PC-9 (cell line): ENCODE measurements around the gene PCDHA11. TPM values are rescaled to one million over a fixed set of nuclear protein-coding genes. Genes with fewer than 3 reads are reported as not detected.
"Not testable (repeated sequence)": the region's sequence is repeated elsewhere in the genome, so short reads cannot be mapped to it uniquely, and the experiment has no call there.

ENCODE experiments used
- BruUV-seq: library from RNA; stranded (reverse); fragments of 400-500 nt; replicated peaks from 2 replicates; lab custom pipeline; 2021; lab: Mats Ljungman, UMichigan
- CTCF ChIA-PET: fragments of 300-600 bp; sonication (Branson Sonifier 250); formaldehyde crosslinking; loops from one replicate; lab custom pipeline; 2022; ENCODE audit warnings: antibody characterized with exemption; lab: Charles Lee
- POLR2A ChIA-PET: fragments of 300-600 bp; sonication (Branson Sonifier 250); formaldehyde crosslinking; loops from one replicate; lab custom pipeline; 2022; ENCODE audit warnings: antibody characterized with exemption; ENCODE audit not compliant: unreplicated experiment; lab: Charles Lee
- DNase-seq, 2 experiments: peaks; one replicate each; pipeline versions ENCODE4 v3.0.0 to v3.0.0-alpha.2; 2015 to 2022; ENCODE audit warnings: mixed read lengths in 1 of 2
- H2AFZ ChIP-seq: fragments of 200-600 bp; sonication (generic); 2 replicates; pipeline ENCODE4 v1.8.1; 2017; ENCODE audit warnings: antibody characterized with exemption
- H3F3A ChIP-seq: fragments of 200-600 bp; sonication (generic); 2 replicates; pipeline ENCODE4 v1.8.1; 2017; ENCODE audit warnings: antibody characterized with exemption, mild to moderate bottlenecking, low read depth; ENCODE audit not compliant: insufficient read depth
- H3K27ac ChIP-seq: fragments of 200-600 bp; sonication (generic); 2 replicates; pipeline ENCODE4 v1.6.1; 2016; ENCODE audit warnings: mixed run types
- H3K27me3 ChIP-seq: fragments of 200-600 bp; sonication (generic); 2 replicates; pipeline ENCODE4 v1.6.1; 2016; ENCODE audit warnings: low read depth, mixed run types; ENCODE audit not compliant: insufficient read depth
- H3K36me3 ChIP-seq: fragments of 200-600 bp; sonication (generic); 2 replicates; pipeline ENCODE4 v1.6.1; 2016; ENCODE audit warnings: low read depth, mixed run types
- H3K4me1 ChIP-seq: fragments of 200-600 bp; sonication (generic); replicated peaks from 2 replicates; pipeline ENCODE4 v1.6.1; 2016; ENCODE audit warnings: mixed run types; ENCODE audit not compliant: insufficient read depth
- H3K4me2 ChIP-seq: fragments of 200-600 bp; sonication (generic); 2 replicates; pipeline ENCODE4 v1.6.1; 2017; ENCODE audit warnings: mixed run types
- H3K4me3 ChIP-seq: fragments of 200-600 bp; sonication (generic); 2 replicates; pipeline ENCODE4 v1.6.1; 2016; ENCODE audit warnings: mixed run types
- H3K79me2 ChIP-seq: fragments of 200-600 bp; sonication (generic); 2 replicates; pipeline ENCODE4 v1.6.1; 2017; ENCODE audit warnings: low read depth, mixed run types
- H3K9me2 ChIP-seq: fragments of 200-600 bp; sonication (generic); 2 replicates; pipeline ENCODE4 v1.8.1; 2017; ENCODE audit warnings: mild to moderate bottlenecking; ENCODE audit not compliant: insufficient read depth
- H3K9me3 ChIP-seq: fragments of 200-600 bp; sonication (generic); 2 replicates; pipeline ENCODE4 v1.8.1; 2016; ENCODE audit warnings: low read depth; ENCODE audit not compliant: insufficient read depth
- H4K20me1 ChIP-seq: fragments of 200-600 bp; sonication (generic); 2 replicates; pipeline ENCODE4 v1.8.1; 2017; ENCODE audit not compliant: insufficient read depth
- EZH2 ChIP-seq: fragments of 200-600 bp; sonication (generic); IDR thresholded peaks from 2 replicates; pipeline ENCODE4 v1.8.0; 2017; ENCODE audit warnings: antibody characterized with exemption, low read depth
- intact Hi-C: fragments of 100-400 bp; cut with micrococcal nuclease; formaldehyde crosslinking; loops from one replicate; pipeline ENCODE4 v1.10.0; 2022; ENCODE audit not compliant: unreplicated experiment
- total RNA-seq: library from RNA; stranded (reverse); gene quantifications from 2 replicates; pipeline ENCODE4 v1.2.3, GENCODE V29; 2021
- TF ChIP-seq, protein P1 (sequence below): fragments of 200-600 bp; sonication (generic); conservative IDR thresholded peaks from 2 replicates; pipeline ENCODE4 v1.6.1; 2017; ENCODE audit warnings: mixed run types, antibody characterized with exemption, mild to moderate bottlenecking, moderate library complexity

PCDHA11 gene
- total RNA-seq, 1 experiment from 2014 or later = not detected

DNA sequence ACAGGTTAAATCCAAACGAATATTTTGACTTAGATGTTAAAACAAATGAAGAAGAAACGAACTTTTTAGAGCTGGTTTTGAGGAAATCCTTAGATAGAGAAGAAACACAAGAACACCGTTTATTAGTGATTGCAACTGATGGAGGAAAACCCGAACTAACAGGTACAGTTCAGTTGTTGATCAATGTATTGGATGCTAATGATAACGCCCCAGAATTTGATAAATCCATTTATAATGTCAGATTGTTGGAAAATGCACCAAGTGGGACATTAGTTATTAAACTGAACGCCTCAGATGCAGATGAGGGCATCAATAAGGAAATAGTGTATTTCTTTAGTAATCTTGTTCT is 46.5 kb upstream of the PCDHA11 start:
- Histone ChIP-seq H3K9me3 (no peaks in the 10 kb centered on the region), H3K27me3 (no peaks in the 10 kb centered on the region), H3K4me1 (no peaks in the 10 kb centered on the region), H3F3A (no peaks in the 10 kb centered on the region), H4K20me1 (no peaks in the 10 kb centered on the region), H3K9me2 (no peaks in the 10 kb centered on the region), H3K4me3 (no peak overlapping the region), H3K4me2 (no peak overlapping the region), H3K79me2 (no peaks in the 10 kb centered on the region), H3K36me3 (no peaks in the 10 kb centered on the region), H3K27ac (no peak overlapping the region), H2AFZ (no peak overlapping the region)
- no TSS peak for BruUV-seq
- CTCF ChIA-PET = no interaction called here
- TF ChIP-seq, protein P1, sequence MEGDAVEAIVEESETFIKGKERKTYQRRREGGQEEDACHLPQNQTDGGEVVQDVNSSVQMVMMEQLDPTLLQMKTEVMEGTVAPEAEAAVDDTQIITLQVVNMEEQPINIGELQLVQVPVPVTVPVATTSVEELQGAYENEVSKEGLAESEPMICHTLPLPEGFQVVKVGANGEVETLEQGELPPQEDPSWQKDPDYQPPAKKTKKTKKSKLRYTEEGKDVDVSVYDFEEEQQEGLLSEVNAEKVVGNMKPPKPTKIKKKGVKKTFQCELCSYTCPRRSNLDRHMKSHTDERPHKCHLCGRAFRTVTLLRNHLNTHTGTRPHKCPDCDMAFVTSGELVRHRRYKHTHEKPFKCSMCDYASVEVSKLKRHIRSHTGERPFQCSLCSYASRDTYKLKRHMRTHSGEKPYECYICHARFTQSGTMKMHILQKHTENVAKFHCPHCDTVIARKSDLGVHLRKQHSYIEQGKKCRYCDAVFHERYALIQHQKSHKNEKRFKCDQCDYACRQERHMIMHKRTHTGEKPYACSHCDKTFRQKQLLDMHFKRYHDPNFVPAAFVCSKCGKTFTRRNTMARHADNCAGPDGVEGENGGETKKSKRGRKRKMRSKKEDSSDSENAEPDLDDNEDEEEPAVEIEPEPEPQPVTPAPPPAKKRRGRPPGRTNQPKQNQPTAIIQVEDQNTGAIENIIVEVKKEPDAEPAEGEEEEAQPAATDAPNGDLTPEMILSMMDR = no peak; the same call in 1 of the 2 replicates
- TF ChIP-seq EZH2 = no peak
- no peak for DNase-seq
- POLR2A ChIA-PET = no interaction called here
- intact Hi-C loops = no loop called here

DNA sequence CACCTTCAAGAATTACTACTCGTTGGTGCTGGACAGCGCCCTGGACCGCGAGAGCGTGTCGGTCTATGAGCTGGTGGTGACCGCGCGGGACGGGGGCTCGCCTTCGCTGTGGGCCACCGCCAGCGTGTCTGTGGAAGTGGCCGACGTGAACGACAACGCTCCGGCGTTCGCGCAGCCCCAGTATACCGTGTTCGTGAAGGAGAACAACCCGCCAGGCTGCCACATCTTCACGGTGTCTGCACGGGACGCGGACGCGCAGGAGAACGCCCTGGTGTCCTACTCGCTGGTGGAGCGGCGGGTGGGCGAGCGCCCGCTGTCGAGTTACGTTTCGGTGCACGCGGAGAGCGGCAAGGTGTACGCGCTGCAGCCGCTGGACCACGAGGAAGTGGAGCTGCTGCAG is 45.8 kb upstream of the PCDHA11 start:
- CTCF ChIA-PET, H3K27me3 ChIP-seq, H3K9me3 ChIP-seq, H3F3A ChIP-seq, H3K4me3 ChIP-seq, BruUV-seq, H3K36me3 ChIP-seq, H3K4me1 ChIP-seq, DNase-seq, H2AFZ ChIP-seq, H3K4me2 ChIP-seq, H3K9me2 ChIP-seq, H4K20me1 ChIP-seq, intact Hi-C loops, POLR2A ChIA-PET, H3K79me2 ChIP-seq, H3K27ac ChIP-seq: not testable (repeated sequence)

DNA sequence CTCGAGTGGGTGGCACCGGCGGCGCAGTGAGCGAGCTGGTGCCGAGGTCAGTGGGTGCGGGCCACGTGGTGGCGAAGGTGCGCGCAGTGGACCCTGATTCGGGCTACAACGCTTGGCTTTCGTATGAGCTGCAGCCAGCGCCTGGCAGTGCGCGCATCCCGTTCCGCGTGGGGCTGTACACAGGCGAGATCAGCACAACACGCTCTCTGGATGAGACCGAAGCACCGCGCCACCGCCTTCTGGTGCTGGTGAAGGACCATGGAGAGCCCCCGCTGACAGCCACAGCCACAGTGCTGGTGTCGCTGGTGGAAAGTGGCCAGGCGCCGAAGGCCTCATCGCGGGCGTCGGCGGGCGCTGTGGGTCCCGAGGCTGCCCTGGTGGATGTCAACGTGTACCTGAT is 45.3 kb upstream of the PCDHA11 start:
- no peak for DNase-seq
- Histone ChIP-seq H2AFZ (no peak overlapping the region), H3K27ac (no peak overlapping the region), H3K4me2 (no peak overlapping the region), H3K9me3 (no peaks in the 10 kb centered on the region; the same call in 1 of the 2 replicates), H3K36me3 (no peaks in the 10 kb centered on the region), H3F3A (no peaks in the 10 kb centered on the region), H3K9me2 (no peaks in the 10 kb centered on the region), H3K79me2 (no peaks in the 10 kb centered on the region), H3K4me3 (no peak overlapping the region), H4K20me1 (no peaks in the 10 kb centered on the region), H3K27me3 (no peaks in the 10 kb centered on the region), H3K4me1 (no peaks in the 10 kb centered on the region)
- TF ChIP-seq EZH2 = no peak
- TF ChIP-seq, protein P1 = no peak
- no TSS peak for BruUV-seq
- CTCF ChIA-PET = no interaction called here
- POLR2A ChIA-PET = no interaction called here
- intact Hi-C loops = no loop called here

DNA sequence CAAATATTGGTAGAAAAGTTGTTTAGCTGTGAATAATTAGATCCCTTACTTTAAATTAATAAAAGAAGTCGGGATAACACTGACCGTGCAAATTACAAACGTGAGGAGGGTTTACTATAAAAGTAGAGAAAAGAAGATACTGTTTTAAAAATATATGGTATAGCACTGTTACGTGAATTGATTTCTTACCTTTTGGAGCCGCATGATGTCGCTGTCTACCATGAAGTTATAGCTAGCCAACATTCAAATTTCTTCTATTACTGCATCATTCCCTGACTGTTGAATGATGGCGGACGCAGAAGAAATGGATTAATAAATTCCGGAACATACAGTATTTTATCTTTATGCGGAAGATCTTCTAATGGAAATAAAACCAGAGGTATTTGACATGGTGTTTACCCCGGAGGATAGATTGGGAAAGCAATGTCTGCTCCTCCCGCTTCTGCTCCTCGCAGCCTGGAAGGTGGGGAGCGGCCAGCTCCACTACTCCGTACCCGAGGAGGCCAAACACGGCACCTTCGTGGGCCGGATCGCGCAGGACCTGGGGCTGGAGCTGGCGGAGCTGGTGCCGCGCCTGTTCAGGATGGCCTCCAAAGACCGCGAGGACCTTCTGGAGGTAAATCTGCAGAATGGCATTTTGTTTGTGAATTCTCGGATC is 40.9 kb upstream of the PCDHA11 start, which contains the start of gene PCDHA6:
Gene PCDHA6, plus strand, starts transcription at position 257 of the 658 bp plus-strand sequence. Its CDS starts 132 bp downstream, at position 389.
- no TSS peak for BruUV-seq
- H3K36me3 ChIP-seq = no peaks in the 10 kb centered on the region

More for the DNA sequence above, 40.9 kb upstream of the PCDHA11 start, which contains the start of gene PCDHA6:
- no peaks in the 10 kb centered on the region for H3F3A ChIP-seq
- CTCF ChIA-PET = interaction anchor here (1.0 kb wide), 1 partner anchor 14 kb away, joined by 3 read pairs; no protein-coding TSS in a partner anchor
- H3K4me1 ChIP-seq = no peaks in the 10 kb centered on the region
- DNase-seq = no peak
- H3K9me3 ChIP-seq = no peaks in the 10 kb centered on the region; the same call in 1 of the 2 replicates
- no peaks in the 10 kb centered on the region for H3K9me2 ChIP-seq
- no peak within 1 kb of the TSS for H3K4me2 ChIP-seq
- intact Hi-C loops = no loop called here
- H3K4me3 ChIP-seq = no peak within 1 kb of the TSS
- no peak within 1 kb of the TSS for H3K27ac ChIP-seq
- TF ChIP-seq, protein P1 = no peak
- no peak for TF ChIP-seq EZH2
- no peaks in the 10 kb centered on the region for H3K79me2 ChIP-seq
- POLR2A ChIA-PET = no interaction called here
- H2AFZ ChIP-seq = no peak within 1 kb of the TSS
- no peaks in the 10 kb centered on the region for H4K20me1 ChIP-seq
- H3K27me3 ChIP-seq = no peaks in the 10 kb centered on the region
